ENCODE results near the gene SERPINB10.

SERPINB10 gene, protein sequence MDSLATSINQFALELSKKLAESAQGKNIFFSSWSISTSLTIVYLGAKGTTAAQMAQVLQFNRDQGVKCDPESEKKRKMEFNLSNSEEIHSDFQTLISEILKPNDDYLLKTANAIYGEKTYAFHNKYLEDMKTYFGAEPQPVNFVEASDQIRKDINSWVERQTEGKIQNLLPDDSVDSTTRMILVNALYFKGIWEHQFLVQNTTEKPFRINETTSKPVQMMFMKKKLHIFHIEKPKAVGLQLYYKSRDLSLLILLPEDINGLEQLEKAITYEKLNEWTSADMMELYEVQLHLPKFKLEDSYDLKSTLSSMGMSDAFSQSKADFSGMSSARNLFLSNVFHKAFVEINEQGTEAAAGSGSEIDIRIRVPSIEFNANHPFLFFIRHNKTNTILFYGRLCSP
- total RNA-seq: 0 reads per million in 3 experiments

DNA sequence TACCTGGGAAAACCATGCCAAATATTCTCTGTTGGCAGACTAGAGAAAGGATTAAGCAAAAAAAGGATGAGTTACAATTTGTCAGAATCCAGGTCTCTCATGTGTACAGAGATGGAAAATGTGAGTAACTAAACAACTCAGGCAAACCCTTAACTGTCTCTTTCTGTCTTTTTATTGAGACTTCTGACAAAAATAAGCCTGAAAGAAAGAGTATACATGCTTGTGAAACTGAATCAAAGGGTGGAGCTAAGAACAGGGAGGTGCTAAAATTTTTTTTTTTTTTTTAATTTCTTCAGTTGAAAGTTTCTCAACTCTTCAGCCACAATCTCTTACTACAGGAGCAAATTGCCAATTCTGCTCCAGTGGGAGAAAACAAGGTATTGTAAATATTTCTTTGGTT lies at the start of gene SERPINB10:
Gene SERPINB10, plus strand, starts transcription at position 295 of the 400 bp plus-strand sequence. CDS start 7,553 bp downstream, outside the sequence.
- DNase-seq: no peak

DNA sequence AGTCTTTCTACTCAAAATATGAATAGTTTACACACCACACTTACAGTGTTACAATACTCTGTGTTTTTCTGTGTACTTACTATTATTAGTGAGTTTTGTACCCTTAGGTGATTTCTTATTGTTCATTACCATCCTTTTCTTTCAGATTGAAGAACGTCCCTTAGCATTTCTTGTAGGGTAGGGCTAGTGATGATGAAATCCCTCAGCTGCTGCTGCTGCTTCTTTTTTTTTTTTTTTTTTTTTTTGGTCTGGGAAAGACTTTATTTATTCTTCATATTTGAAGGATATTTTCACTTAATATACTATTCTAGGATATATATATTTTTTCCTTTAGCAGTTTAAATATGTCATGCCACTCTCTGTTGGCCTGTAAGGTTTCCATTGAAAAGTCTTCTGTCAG lies 49.3 kb upstream of the SERPINB10 start:
- no peak for DNase-seq

DNA sequence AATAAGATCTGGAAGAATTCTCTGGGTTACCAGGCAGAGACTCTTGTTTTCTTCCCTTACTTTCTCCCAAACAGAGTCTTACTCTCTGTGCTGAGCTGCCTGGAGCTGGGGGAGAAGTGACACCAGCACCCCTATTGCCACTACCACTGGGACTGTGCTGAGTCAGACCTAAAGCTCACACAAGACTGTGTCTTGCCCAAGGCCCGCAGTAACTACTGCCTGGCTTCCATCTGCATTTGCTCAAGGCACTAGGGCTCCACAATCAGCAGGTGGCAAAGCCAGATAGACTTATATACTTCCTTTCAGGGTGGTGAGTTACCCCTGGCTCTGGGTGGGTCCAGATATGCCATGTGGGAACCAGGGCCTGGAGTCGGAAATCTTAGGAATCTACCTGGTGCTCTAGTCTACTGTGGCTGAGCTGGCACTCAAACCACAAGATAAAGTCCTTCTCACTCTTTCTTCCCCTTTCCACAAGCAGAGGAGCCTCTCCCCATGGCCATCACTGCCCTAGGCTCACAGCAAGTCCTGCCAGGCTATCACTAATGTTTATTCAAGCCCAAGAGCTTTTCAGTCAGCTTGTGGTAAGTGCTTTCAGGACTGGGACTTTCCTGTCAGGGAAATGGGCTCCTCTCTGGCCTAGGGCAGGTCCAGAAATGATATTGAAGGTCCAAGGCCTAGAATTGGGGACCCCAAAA lies 47.8 kb upstream of the SERPINB10 start:
- DNase-seq: no peak

DNA sequence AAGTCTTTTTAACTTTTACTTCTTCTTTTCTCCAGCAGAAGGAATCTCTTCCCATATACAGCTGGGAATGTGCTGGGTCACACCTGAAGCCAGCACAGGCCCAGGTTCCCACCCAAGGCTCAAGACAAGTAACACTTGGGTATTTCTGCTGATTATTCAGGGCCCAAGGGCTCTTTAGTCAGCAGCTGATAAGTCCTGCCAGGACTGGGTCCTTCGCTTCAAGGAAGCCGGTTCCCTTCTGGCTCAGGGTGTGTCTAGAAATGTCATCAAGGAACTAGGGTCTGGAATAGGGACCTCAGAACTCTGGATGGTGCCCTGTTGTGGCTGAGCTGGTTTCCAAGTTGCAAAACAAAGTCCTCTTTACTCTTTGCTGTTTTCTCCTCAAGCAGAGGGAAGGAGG lies 47.2 kb upstream of the SERPINB10 start:
- no peak for DNase-seq

DNA sequence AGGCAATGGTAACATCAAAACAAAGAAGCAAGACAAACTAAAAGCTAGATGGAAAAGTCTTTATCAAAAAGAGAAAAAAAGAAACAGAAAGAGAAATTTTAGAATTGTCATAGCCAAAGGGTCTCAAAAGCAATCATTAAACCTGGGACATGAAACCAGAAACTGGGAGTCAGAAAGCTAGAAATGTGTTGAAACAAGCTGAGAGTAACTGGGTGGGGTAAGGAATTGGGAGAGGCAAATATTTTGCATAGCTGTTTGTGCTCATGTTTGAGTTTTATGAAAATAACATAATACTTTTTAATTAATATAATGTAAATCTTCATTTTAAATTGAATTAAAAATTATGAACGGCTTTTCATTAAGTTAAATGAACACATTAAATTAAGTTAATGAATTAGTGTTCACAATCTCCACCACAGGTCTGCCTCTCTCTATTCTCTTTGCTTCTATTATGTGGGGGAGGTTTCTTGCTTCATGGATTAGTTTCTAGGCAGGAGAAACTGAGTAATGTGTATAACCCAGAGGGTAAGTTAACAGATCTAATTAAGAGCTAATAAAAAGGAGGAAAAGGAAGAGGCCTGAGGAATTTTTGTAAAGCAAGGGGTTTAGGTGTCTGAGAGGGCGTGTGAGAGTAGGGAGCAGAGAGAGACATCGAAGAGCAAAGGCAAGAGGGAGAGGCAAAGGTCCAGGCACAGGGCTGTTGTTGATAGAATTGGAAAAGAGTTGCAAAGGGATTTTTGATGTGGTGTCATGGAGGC lies 40.2 kb upstream of the SERPINB10 start:
- no peak for DNase-seq

DNA sequence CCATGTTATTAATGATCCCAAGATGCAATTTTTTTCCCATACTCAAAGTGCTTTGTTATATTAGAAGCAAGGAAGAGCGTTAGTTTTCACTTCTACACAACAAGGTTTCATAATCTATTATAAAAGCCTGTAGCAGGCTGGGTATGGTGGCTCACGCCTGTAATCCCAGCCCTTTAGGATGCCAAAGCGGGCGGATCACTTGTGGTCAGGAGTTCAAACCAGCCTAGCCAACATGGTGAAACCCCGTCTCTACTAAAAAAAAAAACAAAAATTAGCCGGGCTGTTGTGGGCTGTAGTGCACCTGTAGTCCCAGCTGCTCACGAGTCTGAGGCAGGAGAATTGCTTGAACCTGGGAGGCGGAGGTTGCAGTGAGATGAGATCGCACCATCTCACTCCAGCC lies 39.2 kb upstream of the SERPINB10 start:
- no peak for DNase-seq

DNA sequence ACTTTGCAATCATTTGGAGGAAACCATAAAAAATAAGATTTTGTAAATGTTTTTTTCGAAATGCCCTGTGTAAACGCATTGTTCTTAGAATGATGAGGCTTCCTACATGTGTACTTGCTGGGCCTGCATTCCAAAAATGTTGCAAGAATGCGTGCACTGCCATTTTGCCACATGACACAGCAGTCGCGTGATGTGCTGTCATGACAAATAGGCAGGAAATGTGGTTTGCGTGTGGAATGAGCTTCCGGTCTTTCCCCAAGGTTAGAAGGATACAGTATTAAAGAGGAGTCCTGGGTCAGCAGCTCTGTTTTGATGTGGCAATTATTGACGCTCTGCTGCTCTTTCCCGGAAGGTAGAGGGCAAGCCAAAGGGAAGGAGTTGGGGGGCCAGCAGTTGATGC lies 38.4 kb upstream of the SERPINB10 start:
- no peak for DNase-seq

DNA sequence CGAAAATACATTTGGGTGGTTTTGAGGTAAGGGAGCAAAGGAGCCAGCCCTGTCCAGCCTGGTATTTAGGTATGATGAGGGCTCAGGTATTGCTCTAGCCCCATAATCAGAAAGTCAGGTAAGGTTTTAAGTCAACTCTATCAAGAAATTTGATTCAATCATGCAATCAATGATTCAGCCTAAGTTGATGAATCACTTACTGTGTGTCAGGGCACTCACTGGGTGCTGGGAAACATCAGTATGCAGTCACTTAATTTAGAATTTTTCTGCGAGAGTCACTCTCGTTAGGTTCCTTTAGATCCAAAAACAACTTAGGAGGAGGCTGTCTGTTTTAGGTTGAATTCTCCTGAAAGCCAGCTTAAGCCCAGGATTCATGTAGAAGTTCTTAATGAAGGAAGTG lies 37.9 kb upstream of the SERPINB10 start:
- DNase-seq: no peak

DNA sequence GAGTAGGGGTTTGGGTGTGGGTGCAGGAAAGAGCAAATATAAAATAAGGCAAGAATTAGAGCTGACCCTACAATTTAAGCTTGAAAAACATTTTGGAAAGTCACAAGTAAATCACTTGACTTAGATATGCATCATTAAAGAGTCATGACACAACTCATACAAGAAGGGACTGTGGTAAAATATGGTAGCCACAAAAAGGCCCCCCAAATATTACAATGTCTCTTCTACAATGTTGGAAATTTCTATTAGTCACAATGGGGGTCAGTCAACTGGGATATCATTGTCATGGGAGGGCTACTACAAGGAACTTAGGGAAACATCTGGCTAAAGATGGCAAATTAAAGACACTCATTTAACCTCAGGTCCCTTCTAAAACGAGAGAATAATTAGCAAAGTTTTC lies 35.9 kb upstream of the SERPINB10 start:
- DNase-seq: no peak

DNA sequence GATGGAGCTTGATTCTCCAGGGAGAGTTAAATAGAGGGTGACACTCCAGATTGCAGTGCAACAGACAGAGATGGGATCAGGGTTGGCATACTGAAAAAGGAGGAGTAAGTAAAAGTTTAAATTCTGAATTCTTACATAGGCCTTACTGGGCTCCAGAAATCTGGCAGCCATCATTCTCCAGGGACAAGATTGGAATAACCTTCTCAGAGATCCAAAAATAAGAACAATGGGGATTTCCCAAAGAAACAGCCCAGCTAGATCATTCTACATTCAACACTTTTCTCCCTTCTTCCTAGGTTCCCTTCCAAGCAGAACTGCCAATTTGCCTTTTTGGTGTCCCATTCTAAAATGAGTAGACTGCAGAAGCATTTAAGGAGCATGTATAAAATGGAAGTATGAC lies 35.2 kb upstream of the SERPINB10 start:
- no peak for DNase-seq

DNA sequence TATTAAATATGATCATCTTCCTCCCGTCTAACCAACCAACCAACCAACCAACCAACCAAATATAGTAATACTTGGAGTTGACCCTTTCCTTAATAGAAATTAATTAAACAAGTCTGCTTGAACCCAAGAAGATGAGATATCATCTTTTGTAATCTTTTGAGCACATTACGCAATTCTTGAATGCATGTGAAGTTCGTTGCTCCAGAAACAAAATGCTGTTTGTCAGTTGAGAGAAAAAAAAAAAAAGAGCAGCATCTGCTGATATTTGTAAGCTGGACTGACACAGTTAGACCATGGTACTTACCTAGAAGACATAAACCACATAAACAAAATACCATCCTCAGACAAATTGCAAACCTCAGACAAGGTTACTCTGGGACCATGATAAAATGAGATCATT lies 29.4 kb upstream of the SERPINB10 start:
- no peak for DNase-seq

DNA sequence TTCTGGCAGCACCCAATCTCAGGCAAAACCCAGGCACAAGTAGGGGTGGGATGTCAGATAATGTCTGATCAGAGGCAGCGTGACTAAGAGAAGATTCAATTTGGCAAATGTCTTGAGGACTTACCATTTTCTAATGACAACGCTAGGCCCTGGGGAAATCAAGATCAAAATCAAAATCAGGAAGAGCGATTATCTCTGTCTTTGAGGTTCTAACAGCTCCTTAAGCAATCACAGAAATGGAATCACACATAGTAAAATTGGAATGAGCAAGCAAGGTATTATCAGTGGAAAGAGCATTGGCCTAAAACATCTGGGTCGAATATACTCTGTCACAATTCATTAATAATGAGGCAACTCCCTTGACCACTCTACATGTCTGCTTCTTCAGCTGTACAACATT lies 28.8 kb upstream of the SERPINB10 start:
- DNase-seq: no peak

DNA sequence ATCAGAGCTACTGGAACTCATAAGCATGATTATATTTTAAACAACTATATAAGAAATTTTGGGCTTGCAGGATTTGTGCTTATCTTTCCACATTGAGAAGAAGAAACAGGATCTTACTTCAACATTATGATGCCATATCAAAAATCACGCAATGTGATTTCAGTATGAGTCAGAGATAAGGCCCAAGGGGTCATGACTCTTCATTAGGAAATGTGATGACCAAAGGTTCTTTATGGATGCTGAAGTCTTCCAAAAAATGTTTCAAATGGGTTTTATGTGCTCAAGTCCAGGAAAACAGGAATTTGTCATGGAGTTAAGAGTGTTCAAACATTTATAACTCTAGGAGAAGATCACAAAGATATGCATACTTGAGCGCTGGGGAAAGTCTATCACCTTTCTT lies 28.0 kb upstream of the SERPINB10 start:
- no peak for DNase-seq

DNA sequence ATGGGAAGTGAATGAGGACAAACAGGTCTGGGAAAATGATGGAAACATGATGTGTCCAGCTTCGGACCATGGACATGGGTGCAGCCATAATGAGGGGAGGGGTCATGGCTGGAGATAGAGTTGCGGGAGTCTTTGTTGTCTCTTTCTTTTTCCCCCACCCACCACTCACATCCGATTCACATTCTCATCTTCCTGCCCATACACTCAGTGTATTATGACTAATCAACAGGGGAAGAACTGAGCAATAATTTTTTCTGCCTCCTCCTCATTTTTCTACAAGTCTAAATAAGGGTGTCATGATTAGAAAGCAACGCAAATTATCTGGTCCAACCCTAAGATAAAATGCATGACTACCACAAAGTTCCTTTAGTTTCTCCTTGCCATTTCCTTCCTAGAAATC lies 25.9 kb upstream of the SERPINB10 start:
- DNase-seq: no peak

DNA sequence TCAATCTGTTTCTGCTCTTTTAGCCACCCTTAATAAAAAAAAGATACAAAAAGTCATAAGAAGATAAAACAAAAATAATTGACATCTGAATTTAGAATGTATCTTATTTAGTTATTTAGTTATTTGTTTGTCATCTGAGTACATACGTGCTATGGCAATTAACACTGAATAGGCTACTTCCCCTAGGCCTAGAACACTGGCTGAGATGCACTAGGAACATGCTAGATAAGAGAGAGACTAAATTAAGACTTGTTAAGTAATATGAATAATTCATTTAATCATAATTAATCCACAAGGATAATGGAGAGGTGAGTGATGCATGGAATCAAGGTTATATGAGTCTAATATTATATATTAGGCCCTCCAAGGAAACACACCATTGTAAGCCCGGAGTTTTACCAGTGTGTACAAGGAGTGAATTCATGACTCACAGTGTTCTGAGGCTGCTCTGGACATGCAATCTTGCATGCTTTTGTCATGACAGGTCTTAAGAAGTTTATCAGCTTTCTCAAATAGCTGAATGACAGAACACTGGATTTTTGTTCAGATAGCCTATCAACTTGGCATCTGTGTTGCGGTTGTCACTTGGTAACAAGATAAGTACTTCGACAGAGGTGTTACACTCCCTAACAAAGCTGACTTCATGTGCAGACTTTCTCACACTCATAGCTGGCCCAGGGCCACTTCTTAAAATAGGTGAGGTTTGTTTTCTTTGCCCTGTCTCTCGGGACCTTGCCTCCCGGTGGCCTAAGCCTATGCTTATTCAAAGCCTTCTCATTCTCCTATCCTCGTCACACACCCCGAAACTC lies 25.2 kb upstream of the SERPINB10 start:
- DNase-seq: no peak

DNA sequence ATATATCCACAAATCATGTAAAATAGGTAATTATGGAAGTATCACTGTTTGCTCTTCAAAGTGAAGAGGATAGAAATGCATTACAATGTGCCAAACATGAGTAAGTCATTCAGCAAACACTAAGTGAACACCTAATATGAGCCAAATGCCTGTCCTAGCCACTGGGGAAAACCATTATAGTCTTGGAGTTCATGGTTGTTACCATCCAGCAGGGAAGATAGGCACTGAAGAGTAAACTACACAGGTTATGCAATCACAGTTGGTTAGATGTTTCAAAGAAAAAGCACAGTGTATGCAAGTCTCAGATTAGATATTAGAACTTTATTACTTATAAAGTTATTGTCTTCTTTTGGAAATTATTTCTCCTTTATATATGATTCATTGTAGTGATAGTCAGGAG lies 24.1 kb upstream of the SERPINB10 start:
- DNase-seq: no peak

DNA sequence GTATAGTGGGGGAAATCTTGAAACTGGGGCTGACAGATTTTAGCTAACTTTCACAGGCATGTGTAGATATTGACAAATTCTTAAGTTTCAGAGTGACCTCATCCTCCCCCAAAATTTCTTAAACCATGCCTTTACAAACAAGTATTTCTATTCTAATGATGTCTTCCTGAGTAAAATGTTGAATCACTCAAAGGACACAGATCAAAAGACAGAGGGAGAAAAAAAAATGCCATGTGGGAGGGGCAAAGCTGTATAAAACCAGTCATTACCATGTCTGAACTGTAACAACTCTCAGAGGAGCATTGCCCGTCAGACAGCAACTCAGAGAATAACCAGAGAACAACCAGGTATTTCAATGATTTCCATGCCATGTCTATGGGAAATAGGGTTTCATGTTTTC lies 20.3 kb upstream of the SERPINB10 start, which contains the start of gene SERPINB2:
Gene SERPINB2, plus strand, starts transcription at position 282 of the 400 bp plus-strand sequence. CDS start 3,740 bp downstream, outside the sequence.
- no peak for DNase-seq

DNA sequence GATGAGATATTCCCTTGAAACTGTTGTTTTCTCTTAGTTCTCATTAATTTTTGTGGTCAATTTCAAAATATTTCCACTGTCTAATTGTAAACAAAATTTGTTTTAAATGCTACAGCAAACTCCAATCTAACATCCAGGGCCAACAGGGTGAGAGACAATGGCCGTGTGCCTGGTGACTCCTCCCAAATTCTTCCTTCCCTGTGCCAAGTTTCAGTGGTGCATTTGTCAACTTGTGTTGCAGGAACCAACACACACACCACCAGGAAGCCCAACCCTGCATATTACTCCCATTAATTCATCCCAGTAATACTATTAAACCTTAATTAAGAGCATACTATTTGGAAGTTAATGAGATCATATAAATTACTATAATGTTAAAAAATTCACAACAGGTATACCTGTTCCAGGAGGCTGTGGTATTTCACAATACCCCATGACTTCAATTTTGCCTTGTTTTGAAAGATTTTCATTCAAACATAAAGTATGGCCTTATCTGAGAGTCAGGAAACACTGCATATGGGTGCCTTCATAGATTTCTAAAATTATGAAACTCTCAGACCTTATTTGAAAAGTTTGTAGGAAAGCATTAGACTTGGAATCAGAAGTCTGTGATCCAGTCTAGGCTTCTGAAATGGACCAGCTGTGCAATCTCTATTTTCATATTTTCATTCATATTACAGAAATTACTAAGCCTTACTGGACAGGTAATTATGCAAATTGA lies 19.1 kb upstream of the SERPINB10 start:
- DNase-seq: no peak

DNA sequence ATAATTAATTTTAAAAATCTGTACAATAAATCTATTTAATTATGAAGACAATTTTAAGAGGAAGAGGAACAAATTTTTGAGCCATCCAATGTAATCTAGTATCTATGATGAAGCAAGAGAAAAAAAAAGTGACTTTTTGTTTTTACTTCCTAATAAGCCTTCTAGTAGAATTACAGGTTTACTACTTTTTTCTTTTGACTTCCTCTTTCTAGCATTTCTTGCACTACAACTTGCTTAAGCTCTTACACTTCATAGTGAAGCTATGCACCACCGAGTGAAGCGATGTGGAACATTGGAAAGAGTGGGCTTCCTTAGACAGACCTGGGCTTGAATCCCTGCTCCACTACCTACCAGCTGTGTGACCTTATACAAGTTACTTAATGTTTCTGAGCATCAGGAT lies 18.1 kb upstream of the SERPINB10 start:
- no peak for DNase-seq

DNA sequence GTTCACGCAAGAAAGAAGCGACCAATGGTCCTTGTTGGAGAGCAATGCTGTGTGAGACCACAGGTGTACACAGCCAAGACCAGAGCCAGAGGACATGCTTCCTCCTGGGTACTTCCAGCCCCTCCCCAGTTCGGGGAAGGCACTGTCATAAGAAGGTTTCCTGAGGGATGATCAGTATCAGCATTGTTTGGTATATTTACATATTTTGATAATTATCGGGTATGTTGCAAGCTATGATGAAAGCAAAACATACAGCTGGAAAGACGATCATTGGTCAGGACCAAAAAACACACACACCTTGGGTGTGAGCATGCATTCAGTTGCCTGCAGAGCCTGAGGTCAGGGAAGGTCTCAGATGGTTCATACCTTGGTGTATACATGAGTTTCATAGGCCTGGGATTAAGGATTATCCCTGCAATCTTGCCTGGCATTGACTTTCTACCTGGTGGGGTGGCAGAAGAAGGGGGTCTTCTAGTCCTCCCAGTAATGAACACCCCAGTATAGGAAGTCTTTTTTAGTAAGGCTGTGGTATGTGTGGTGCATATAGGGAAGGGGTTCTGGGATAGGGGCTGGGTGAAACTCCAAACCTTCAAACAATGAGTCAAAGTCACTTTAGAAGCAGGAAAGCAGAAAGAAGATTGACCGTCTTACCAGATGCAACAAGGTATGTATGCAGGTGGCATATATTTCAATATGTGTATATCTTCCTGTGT lies 17.4 kb upstream of the SERPINB10 start:
- DNase-seq: no peak

DNA sequence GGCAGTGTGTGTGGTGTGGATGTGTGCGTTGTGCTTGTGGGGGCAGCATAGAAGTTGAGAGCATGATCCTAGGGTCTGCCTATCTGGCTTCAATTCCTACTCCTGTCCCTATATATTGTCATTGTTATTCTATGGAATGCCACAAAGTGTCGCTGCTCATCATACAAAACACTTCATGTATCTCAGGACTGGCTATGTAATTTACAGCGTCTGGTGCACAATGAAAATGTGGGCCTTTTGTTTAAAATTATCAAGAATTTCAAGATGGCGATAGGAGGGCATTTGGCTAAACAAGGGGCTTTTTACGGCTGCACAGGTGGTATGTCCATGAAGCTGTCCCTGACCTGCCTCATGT lies 16.8 kb upstream of the SERPINB10 start:
- no peak for DNase-seq

Measured in central memory CD4-positive, alpha-beta T cell (primary cell).